NCI-H1092 (cell line): ENCODE results near the gene OSBPL8.
"Not testable (repeated sequence)": the region's sequence is repeated elsewhere in the genome, so short reads cannot be mapped to it uniquely, and the experiment has no call there.

Experiments used
- DNase-seq: peaks from one replicate; lab custom pipeline; 2025; lab: John Stamatoyannopoulos, UW

The OSBPL8 gene

GRCh38 chr12:76422154-76422542 is 137.4 kb downstream of the OSBPL8 start:
- no peak for DNase-seq

- no peak for DNase-seq
Observed at GRCh38 chr12:76421046-76421445, 138.5 kb downstream of the OSBPL8 start.

GRCh38 chr12:76420222-76420621 is 139.3 kb downstream of the OSBPL8 start:
- DNase-seq, result no peak

DNA sequence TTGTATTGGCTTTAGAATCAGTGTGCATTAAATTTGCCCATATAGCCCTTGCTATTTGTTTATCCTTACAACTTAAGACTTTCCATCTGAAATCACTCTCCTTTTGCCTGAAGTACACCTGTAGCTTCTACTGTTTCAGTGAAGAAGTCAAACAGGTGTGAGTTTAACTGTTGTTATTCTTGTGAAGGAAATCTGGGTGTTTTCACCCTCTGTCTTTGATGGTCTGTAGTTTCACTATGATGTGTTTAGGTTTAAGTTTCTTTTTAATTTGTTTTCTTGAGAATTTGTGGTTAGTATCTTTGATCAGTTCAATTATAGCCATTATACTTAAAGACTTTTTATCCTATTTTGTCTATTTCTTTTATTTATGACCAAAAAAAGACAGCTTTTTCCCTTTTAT is 142.5 kb downstream of the OSBPL8 start:
- no peak for DNase-seq

DNA sequence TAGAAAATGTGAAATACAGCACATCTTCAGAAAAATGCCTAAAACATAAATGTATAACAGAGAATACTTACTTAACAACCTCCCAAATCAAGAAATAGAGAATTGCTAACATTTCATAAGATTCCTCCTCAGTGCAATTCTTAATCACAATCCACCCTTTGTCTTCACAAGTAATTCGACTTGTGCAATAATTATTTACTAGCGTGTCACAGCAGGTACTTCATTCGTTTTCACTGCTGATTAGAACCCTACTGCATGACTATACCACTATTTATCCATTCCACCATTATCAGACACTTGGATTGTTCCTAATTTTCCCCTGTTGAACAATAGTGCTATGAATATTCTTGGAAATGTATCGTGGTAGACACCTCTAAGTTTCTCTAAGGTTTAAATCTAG is 146.4 kb downstream of the OSBPL8 start:
- no peak for DNase-seq

DNA sequence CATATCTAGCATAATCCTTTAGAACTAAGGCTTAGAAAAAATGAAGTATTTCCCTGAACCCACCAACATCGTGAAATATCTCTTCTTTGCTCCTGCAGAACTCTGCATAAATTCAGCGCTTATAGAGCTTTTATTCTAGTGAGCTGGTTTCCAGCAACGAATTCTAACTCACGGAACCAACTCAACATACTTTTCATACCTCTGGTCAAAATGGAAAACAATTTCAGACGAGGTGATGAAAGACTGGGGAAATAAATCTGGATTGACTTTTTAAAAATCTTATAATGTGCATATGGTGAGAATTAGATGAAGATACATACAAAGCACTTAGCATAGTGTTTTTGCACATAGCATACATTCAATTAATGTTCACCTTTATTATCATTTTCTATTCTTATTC is 148.8 kb downstream of the OSBPL8 start:
- no peak for DNase-seq

GRCh38 chr12:76410371-76410770 is 149.2 kb downstream of the OSBPL8 start:
- no peak for DNase-seq

DNA sequence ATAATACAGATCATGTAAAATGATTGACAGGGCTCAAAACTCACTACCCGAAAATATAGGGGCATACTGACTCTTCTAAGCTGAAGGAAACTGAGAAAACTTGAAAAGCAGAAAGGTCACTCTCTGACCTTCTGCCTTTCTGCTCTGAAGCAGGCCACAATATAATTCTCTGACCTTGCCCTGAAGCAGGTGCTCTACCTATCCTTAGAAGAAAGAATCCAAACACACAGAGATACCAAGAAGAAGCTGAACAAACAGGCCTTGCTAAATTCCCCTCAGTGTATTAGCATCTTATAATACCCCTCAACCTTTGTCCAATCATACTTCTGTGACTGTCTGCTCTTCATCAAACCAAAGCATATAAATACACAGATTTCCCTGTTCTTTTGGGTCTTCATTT is 150.5 kb downstream of the OSBPL8 start:
- DNase-seq, result no peak

- DNase-seq, result no peak
Observed at GRCh38 chr12:76407710-76408109, 151.9 kb downstream of the OSBPL8 start.

DNA sequence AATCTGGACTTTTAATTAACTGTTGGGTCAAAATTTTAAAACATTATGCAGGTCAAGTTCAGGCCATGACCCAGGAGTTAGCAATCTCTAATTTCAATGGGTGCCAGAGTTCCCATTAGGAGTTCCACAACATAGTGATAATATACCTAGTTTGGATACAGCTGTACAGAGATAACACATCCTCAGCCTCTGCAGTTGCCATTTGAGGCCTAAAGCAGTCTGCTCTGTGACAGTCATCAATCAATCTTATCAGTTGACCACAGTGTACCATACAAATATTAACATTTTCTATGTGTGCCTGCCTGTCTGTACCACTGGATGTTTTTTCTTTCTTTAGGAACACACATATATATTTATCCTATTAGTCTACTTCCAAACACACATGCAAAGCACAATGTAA is 157.3 kb downstream of the OSBPL8 start:
- no peak for DNase-seq

DNA sequence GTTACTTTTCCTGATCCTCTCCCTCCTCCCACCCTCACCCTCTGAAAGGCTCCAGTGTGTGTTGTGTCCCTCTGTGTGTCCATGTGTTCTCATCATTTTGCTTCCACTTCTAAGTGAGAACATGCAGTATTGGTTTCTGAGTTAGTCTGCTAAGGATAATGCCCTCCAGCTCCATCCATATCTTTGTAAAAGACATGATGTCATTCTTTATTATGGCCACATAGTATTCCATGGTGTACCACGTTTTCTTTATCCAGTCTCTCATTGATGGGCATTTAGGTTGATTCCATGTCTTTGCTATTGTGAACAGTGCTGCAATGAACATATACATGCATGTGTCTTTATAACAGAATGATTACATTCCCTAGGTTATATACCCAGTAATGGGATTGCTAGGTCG is 159.4 kb downstream of the OSBPL8 start:
- DNase-seq, result no peak

DNA sequence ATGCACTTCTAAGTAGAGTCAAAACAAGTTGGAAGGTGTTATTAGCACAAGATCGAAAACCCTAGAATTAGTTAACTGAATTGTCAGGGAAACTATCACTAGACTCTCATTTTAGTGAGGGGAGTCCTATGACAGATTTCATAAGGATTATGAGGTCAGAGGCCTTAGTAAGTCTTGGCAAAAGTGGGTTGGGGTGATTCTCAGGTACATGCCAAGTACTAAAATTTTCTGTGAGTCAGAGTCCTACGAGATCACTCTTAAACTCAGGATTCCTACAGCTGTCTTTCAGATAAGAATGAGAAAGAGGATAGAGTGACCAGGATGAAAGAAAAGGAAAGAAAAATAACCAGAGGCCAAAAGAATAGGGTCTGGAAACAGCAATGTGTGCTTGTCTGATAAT is 160.5 kb downstream of the OSBPL8 start:
- no peak for DNase-seq

- no peak for DNase-seq
Observed at GRCh38 chr12:76398106-76398505, 161.5 kb downstream of the OSBPL8 start.

GRCh38 chr12:76391461-76391860 is 168.1 kb downstream of the OSBPL8 start:
- DNase-seq, result no peak

GRCh38 chr12:76387614-76388013 is 172.0 kb downstream of the OSBPL8 start:
- no peak for DNase-seq

DNA sequence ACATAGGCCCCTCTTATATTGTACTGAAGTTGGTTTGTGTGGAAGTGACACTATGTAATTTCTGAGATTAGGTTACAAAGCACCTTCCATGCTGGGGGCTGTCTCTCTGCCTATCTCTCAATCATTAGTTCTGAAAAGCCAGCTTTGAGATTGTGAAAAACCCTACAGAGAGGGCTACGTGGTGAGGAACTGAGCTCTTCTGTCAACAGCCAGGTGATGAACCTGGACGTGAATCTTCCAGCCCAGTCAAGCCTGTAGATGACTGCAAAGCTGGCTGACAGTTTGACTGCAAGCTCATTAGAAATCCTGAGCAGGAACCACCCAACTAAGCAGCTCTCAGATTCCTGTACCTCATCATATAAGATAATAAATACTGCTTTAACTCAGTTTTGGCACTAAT is 175.0 kb downstream of the OSBPL8 start:
- no peak for DNase-seq

- no peak for DNase-seq
Observed at GRCh38 chr12:76383988-76384387, 175.6 kb downstream of the OSBPL8 start.

DNA sequence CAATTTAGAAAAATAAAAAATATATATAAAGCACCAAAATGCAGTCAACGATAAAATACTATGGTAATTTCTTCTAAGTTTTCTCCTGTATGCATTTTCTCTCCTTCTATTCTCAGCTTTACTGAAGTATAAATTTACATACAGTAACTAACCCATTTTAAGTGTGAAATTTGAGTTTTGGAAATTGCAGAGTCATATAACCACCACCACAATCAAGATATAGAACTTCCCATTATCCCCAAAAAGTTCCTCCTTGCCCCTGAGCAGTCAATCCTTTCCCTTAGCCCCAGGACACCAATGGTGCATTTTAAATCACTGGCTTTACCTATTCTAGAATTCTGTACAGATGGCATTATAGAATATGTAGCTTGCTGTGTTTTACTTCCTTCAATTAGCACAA is 180.3 kb downstream of the OSBPL8 start:
- DNase-seq, result no peak

- DNase-seq, result not testable (repeated sequence)
Observed at GRCh38 chr12:76376876-76377275, 182.7 kb downstream of the OSBPL8 start.

- no peak for DNase-seq
Observed at GRCh38 chr12:76375939-76376338, 183.6 kb downstream of the OSBPL8 start.

- DNase-seq, result no peak
Observed at GRCh38 chr12:76375470-76375869, 184.1 kb downstream of the OSBPL8 start.

DNA sequence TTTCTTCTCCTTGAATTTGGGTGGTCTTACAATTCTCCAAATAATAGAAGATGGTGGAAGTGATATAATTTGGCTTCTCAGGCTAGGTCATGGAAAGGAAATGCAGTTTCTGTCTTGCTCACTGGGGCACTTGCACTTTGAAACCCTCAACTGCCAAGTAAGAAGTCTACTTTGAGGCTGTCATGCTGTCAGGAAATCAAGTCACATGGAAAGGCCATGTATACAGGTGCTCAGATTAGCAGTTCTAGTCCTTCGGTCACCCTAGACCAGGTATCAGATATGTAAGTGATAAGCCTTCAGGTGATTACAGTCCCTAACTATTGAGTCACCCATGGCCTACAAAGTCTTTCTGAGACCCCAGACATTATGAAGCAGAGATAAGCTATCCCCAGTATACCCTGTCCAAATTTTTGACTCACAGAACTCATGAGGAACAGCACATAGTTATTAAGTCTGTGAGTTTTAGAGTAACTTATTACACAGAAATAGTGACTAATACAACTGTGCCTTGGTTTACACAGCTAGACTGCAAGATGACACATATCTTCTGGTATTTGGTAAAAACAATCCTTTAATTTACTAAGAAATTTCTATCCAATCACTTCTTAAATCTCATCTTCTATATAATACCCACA is 185.1 kb downstream of the OSBPL8 start:
- no peak for DNase-seq

DNA sequence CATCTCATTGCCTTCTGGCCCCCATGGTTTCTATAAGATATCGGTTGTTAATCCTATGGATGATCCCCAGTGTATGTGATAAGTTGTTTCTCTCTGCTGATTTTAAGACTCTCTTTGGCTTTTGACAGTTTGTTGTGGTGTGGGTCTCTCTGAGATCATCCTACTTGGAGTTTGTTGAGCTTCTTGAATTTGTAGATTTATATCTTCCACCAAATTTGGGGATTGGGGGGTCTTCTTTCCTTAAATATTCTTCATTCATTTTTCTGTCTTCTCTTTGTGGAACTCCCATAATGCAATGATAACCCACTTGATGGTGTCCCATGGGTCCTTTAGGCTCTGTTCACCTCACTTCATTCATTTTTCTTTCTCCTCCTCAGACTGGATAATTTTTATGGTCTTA is 191.3 kb downstream of the OSBPL8 start:
- DNase-seq, result no peak

- DNase-seq, result no peak
Observed at GRCh38 chr12:76366163-76366562, 193.4 kb downstream of the OSBPL8 start.

DNA sequence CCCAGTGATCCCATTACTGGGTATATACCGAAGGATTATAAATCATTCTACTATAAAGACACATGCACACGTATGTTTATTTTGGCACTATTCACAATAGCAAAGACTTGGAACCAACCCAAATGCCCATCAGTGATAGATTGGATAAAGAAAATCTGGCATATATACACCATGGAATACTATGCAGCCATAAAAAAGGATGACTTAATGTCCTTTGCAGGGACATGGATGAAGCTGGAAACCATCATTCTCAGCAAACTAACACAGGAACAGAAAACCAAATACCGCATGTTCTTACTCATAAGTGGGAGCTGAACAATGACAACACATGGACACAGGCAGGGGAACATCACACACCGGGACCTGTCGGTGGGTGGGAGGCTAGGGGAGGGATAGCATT is 195.4 kb downstream of the OSBPL8 start:
- DNase-seq, result not testable (repeated sequence)
